ENCODE results near the gene AGBL4. TPM values are rescaled to one million over a fixed set of nuclear protein-coding genes. Genes with fewer than 3 reads are reported as not detected.

The AGBL4 gene
- total and polyA plus RNA-seq, 2 of the 4 experiments (the other 2 are of a cell fraction), result not detected

- Histone ChIP-seq H3K56ac (ENCODE audit: extremely low read depth, insufficient read depth, low read length) (no peak overlapping the region), H3K27me3 (ENCODE audit: control insufficient read depth, insufficient read depth, low read length) (no peaks in the 10 kb centered on the region), H3K9me3 (ENCODE audit: control insufficient read depth, insufficient read depth, low read length) (no peaks in the 10 kb centered on the region), H2BK15ac (ENCODE audit: low read depth, low read length) (no peak overlapping the region), H4K8ac (ENCODE audit: low read depth in 2 of 2, low read length in 2 of 2) (no peak overlapping the region), H4K5ac (ENCODE audit: low read depth, low read length) (no peak overlapping the region), H3K27ac (ENCODE audit: insufficient read depth, low read length) (no peak overlapping the region), H3K14ac (replicated peaks; ENCODE audit: low read depth, low read length) (no peak overlapping the region), H2BK120ac (ENCODE audit: low read depth, low read length) (no peak overlapping the region), H2BK20ac (ENCODE audit: low read depth, low read length) (no peak overlapping the region), H3K4ac (ENCODE audit: low read depth, low read length) (no peak overlapping the region), H3K4me2 (ENCODE audit: low read depth, low read length) (no peak overlapping the region), H2BK5ac (ENCODE audit: low read depth, low read length, poor library complexity, severe bottlenecking) (no peak overlapping the region), H3K4me3 (ENCODE audit: insufficient read depth, low read depth, low read length) (no peak overlapping the region), H3K9me1 (ENCODE audit: insufficient read depth, low read length) (no peaks in the 10 kb centered on the region), H3K9ac (ENCODE audit: low read depth, low read length) (no peak overlapping the region), H3K4me1 (ENCODE audit: control insufficient read depth, insufficient read depth, low read length) (no peaks in the 10 kb centered on the region), H3K18ac (ENCODE audit: low read depth, low read length) (no peak overlapping the region), H2AK5ac (ENCODE audit: low read depth, low read length) (no peak overlapping the region), H4K20me1 (ENCODE audit: insufficient read depth, low read length) (no peaks in the 10 kb centered on the region), H4K91ac (ENCODE audit: insufficient read depth, low read depth, low read length) (no peak overlapping the region), H3K79me1 (ENCODE audit: low read depth in 1 of 2, low read length in 2 of 2) (no peaks in the 10 kb centered on the region), H2AK9ac (replicated peaks; ENCODE audit: low read depth, low read length, poor library complexity) (no peak overlapping the region), H3K23ac (ENCODE audit: low read depth, low read length) (no peak overlapping the region), H2AFZ (replicated peaks; ENCODE audit: low read length, poor library complexity) (no peak overlapping the region), H3K36me3 (ENCODE audit: control insufficient read depth, insufficient read depth, low read length) (no peaks in the 10 kb centered on the region)
- in situ Hi-C loops (cut with MboI; ENCODE audit: low sequenced_read_pairs) (no loop called here), dilution Hi-C loops (cut with HindIII; ENCODE audit: low sequenced_read_pairs, unreplicated experiment) (no loop called here), intact Hi-C loops (cut with micrococcal nuclease) (no loop called here)
- ATAC-seq (ENCODE audit: low read depth) (no peak), DNase-seq (no peak)
- ChIA-PET POLR2A (ENCODE audit: unreplicated experiment) (no interaction called here), CTCF (no interaction called here)
- BruUV-seq (replicated peaks), result no TSS peak
- TF ChIP-seq BHLHE40 (IDR thresholded peaks at IDR 0.05; ENCODE audit: low read depth, low read length), result no peak
- TF ChIP-seq POLR2A (IDR thresholded peaks at IDR 0.05; ENCODE audit: low read depth, low read length), result no peak
- TF ChIP-seq RAD21 (IDR thresholded peaks at IDR 0.05; ENCODE audit: low read length), result no peak
- TF ChIP-seq CHD1 (IDR thresholded peaks at IDR 0.05; ENCODE audit: low read depth, low read length), result no peak
- no peak for TF ChIP-seq MAFK (IDR thresholded peaks at IDR 0.05; ENCODE audit: low read depth, low read length)
- no peak for TF ChIP-seq USF2 (IDR thresholded peaks at IDR 0.05; ENCODE audit: low read depth, low read length)
- TF ChIP-seq MXI1 (IDR thresholded peaks at IDR 0.05; ENCODE audit: borderline replicate concordance, low read depth, low read length), result no peak
- no peak for TF ChIP-seq NFE2L2 (IDR thresholded peaks at IDR 0.05; ENCODE audit: low read depth, low read length)
- TF ChIP-seq CTCF (conservative IDR thresholded peaks at IDR 0.05; ENCODE audit: low read depth, low read length), result no peak
- no peak for TF ChIP-seq ELK1 (IDR thresholded peaks at IDR 0.05; ENCODE audit: borderline replicate concordance, low read depth, low read length)
These were observed 1302.8 kb downstream of the AGBL4 start for GRCh38 chr1:48720929-48721328.
